ENCODE results near the gene PROSER2.
"Not testable (repeated sequence)": the region's sequence is repeated elsewhere in the genome, so short reads cannot be mapped to it uniquely, and the experiment has no call there.

Gene PROSER2

GRCh38 chr10:11838298-11838852 is 15.2 kb downstream of the PROSER2 start:
- DNase-seq, result no peak

- DNase-seq, result no peak
These were observed 18.2 kb downstream of the PROSER2 start for GRCh38 chr10:11841375-11841774.

- no peak for DNase-seq
These were observed 19.3 kb downstream of the PROSER2 start for GRCh38 chr10:11842411-11842810.

- no peak for DNase-seq
These were observed 22.0 kb downstream of the PROSER2 start for GRCh38 chr10:11845113-11845512.

- DNase-seq, result no peak
These were observed 23.4 kb downstream of the PROSER2 start for GRCh38 chr10:11846542-11846941.

- DNase-seq, result no peak
These were observed 26.1 kb downstream of the PROSER2 start for GRCh38 chr10:11849277-11849676.

GRCh38 chr10:11849911-11850310 is 26.8 kb downstream of the PROSER2 start:
- no peak for DNase-seq

GRCh38 chr10:11851910-11852309 is 28.8 kb downstream of the PROSER2 start:
- no peak for DNase-seq

GRCh38 chr10:11852637-11853036 is 29.5 kb downstream of the PROSER2 start:
- not testable (repeated sequence) for DNase-seq

GRCh38 chr10:11853468-11853867 is 30.3 kb downstream of the PROSER2 start:
- DNase-seq, result no peak

- DNase-seq, result no peak
These were observed 31.1 kb downstream of the PROSER2 start for GRCh38 chr10:11854301-11854700.

- no peak for DNase-seq
These were observed 32.9 kb downstream of the PROSER2 start for GRCh38 chr10:11856089-11856488.

- DNase-seq, result no peak
These were observed 33.5 kb downstream of the PROSER2 start for GRCh38 chr10:11856678-11857077.

GRCh38 chr10:11858093-11858492 is 34.9 kb downstream of the PROSER2 start:
- DNase-seq, result no peak

GRCh38 chr10:11861341-11861740 is 38.2 kb downstream of the PROSER2 start:
- no peak for DNase-seq

- no peak for DNase-seq
These were observed 38.8 kb downstream of the PROSER2 start for GRCh38 chr10:11861811-11862428.

GRCh38 chr10:11863353-11864109 is 40.4 kb downstream of the PROSER2 start:
- peak; percentile 17 to 57 for DNase-seq

- no peak for DNase-seq
These were observed 41.6 kb downstream of the PROSER2 start for GRCh38 chr10:11864727-11865126.

GRCh38 chr10:11865561-11865960 is 42.4 kb downstream of the PROSER2 start:
- DNase-seq, result no peak

- DNase-seq, result no peak
These were observed 43.2 kb downstream of the PROSER2 start for GRCh38 chr10:11866199-11866925.

- no peak for DNase-seq
These were observed 46.1 kb downstream of the PROSER2 start for GRCh38 chr10:11869219-11869618.

- DNase-seq, result no peak
These were observed 46.7 kb downstream of the PROSER2 start for GRCh38 chr10:11869743-11870460.

GRCh38 chr10:11870461-11870780 is 47.3 kb downstream of the PROSER2 start:
- no peak for DNase-seq
